GM10266 (cell line): ENCODE measurements around the gene NELL1.

ENCODE experiments used
- DNase-seq: peaks from one replicate; pipeline ENCODE4 v3.0.0; 2012; ENCODE audit errors: extremely low spot score
- CTCF ChIP-seq: IDR thresholded peaks from 2 replicates; pipeline ENCODE4 v1.5.1; 2012; ENCODE audit warnings: mild to moderate bottlenecking, low read depth; ENCODE audit not compliant: control insufficient read depth, insufficient read depth; ENCODE audit errors: missing control alignments

The NELL1 gene

GRCh38 chr11:20876738-20877137 is 207.4 kb downstream of the NELL1 start:
- TF ChIP-seq CTCF, result no peak

GRCh38 chr11:20880094-20880493 is 210.7 kb downstream of the NELL1 start:
- no peak for TF ChIP-seq CTCF
- no peak for DNase-seq

More at GRCh38 chr11:20876738-20877137, 207.4 kb downstream of the NELL1 start:
- no peak for DNase-seq

- no peak for DNase-seq
- TF ChIP-seq CTCF, result no peak
Measured at GRCh38 chr11:20881328-20882079, 212.1 kb downstream of the NELL1 start.

- TF ChIP-seq CTCF, result no peak
- no peak for DNase-seq
Measured at GRCh38 chr11:20887137-20887536, 217.8 kb downstream of the NELL1 start.

- no peak for TF ChIP-seq CTCF
- no peak for DNase-seq
Measured at GRCh38 chr11:20894296-20894695, 224.9 kb downstream of the NELL1 start.

- DNase-seq, result no peak
- no peak for TF ChIP-seq CTCF
Measured at GRCh38 chr11:20909995-20910726, 240.8 kb downstream of the NELL1 start.

GRCh38 chr11:20910733-20911132 is 241.3 kb downstream of the NELL1 start:
- no peak for DNase-seq
- no peak for TF ChIP-seq CTCF
